DND-41 (cell line): ENCODE data around the gene GNA14.

Experiments
- ATAC-seq: fragments of 200-7000 bp; cut with Tn5 transposase; 3 replicates; pipeline ENCODE4 v1.9.1; 2021; ENCODE audit warnings: low read depth; ENCODE audit not compliant: insufficient read depth
- DNase-seq: peaks from one replicate; pipeline ENCODE4 v3.0.0-alpha.2; 2020
- H2AFZ ChIP-seq: 2 replicates; pipeline ENCODE4 v1.6.0; 2012; ENCODE audit warnings: low read depth, low read length
- H3K27ac ChIP-seq: 2 replicates; pipeline ENCODE4 v1.5.1; 2012; ENCODE audit warnings: low read length, inconsistent platforms
- H3K27me3 ChIP-seq: fragments of 200-600 bp; sonication (generic); 2 replicates; pipeline ENCODE4 v1.6.0; 2012; ENCODE audit warnings: low read length, mild to moderate bottlenecking, inconsistent platforms; ENCODE audit not compliant: insufficient read depth, poor library complexity
- H3K36me3 ChIP-seq: 2 replicates; pipeline ENCODE4 v1.5.1; 2012; ENCODE audit warnings: low read length, inconsistent platforms; ENCODE audit not compliant: insufficient read depth
- H3K4me1 ChIP-seq: 2 replicates; pipeline ENCODE4 v1.5.1; 2012; ENCODE audit warnings: mild to moderate bottlenecking, low read length; ENCODE audit not compliant: insufficient read depth
- H3K4me2 ChIP-seq: 2 replicates; pipeline ENCODE4 v1.6.0; 2012; ENCODE audit warnings: mild to moderate bottlenecking, moderate library complexity, low read length, inconsistent platforms; ENCODE audit not compliant: insufficient read depth
- H3K4me3 ChIP-seq, 2 experiments: fragments of 200-600 bp in 1 of 2; shearing (Covaris generic) in 1 of 2; 2 replicates each; pipeline ENCODE4 v1.5.1; 2012 to 2016; ENCODE audit warnings: inconsistent platforms in 2 of 2, low read length in 2 of 2, mild to moderate bottlenecking in 2 of 2, low read depth in 1 of 2, moderate library complexity in 1 of 2
- H3K79me2 ChIP-seq: 2 replicates; pipeline ENCODE4 v1.6.0; 2012; ENCODE audit warnings: low read length, inconsistent platforms; ENCODE audit not compliant: insufficient read depth
- H3K9ac ChIP-seq: 2 replicates; pipeline ENCODE4 v1.6.0; 2012; ENCODE audit warnings: low read depth, mild to moderate bottlenecking, inconsistent platforms, low read length, moderate library complexity
- H3K9me3 ChIP-seq: 2 replicates; pipeline ENCODE4 v1.5.1; 2012; ENCODE audit warnings: low read length, moderate library complexity, mild to moderate bottlenecking, inconsistent platforms; ENCODE audit not compliant: insufficient read depth, severe bottlenecking
- H4K20me1 ChIP-seq: 2 replicates; pipeline ENCODE4 v1.6.0; 2012; ENCODE audit warnings: low read length; ENCODE audit not compliant: insufficient read depth
- EZH2 ChIP-seq: IDR thresholded peaks from 3 replicates; pipeline ENCODE4 v1.6.1; 2012; ENCODE audit warnings: borderline replicate concordance, low read depth, mild to moderate bottlenecking, moderate library complexity, low read length, inconsistent platforms; ENCODE audit not compliant: severe bottlenecking
- TF ChIP-seq, protein P1 (sequence below): IDR thresholded peaks from 2 replicates; pipeline ENCODE4 v1.5.1; 2012; ENCODE audit warnings: borderline replicate concordance, low read length, moderate library complexity, mild to moderate bottlenecking; ENCODE audit not compliant: poor library complexity, severe bottlenecking; ENCODE audit errors: extremely low read depth

The GNA14 gene

DNA sequence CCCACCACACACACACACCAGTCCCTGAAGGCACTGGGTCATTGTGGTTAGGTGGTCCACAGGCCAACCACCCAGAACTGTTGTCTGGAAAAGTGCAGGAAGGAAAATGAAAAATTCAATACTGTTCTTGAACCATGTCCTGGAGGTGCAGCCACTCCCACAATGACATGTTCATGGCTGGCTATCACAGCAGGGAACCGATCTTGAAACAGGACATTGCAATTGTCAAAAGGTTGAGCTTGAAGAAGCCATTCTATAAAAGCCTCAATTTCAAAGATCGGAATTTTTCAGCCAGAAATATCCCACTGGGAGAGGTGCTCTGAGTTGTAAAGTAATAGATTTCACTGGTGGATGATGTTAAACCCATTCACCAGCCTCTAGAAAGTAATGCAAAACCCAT is 218.2 kb downstream of the GNA14 start:
- Histone ChIP-seq H3K27ac (no peak overlapping the region), H3K79me2 (no peaks in the 10 kb centered on the region), H3K9ac (no peak overlapping the region), H3K9me3 (no peaks in the 10 kb centered on the region), H3K27me3 (no peaks in the 10 kb centered on the region), H2AFZ (no peak overlapping the region), H3K4me3 (no peak overlapping the region), H3K4me1 (no peaks in the 10 kb centered on the region), H3K4me2 (no peak overlapping the region), H4K20me1 (no peaks in the 10 kb centered on the region), H3K36me3 (no peaks in the 10 kb centered on the region)
- DNase-seq: no peak
- TF ChIP-seq, protein P1, sequence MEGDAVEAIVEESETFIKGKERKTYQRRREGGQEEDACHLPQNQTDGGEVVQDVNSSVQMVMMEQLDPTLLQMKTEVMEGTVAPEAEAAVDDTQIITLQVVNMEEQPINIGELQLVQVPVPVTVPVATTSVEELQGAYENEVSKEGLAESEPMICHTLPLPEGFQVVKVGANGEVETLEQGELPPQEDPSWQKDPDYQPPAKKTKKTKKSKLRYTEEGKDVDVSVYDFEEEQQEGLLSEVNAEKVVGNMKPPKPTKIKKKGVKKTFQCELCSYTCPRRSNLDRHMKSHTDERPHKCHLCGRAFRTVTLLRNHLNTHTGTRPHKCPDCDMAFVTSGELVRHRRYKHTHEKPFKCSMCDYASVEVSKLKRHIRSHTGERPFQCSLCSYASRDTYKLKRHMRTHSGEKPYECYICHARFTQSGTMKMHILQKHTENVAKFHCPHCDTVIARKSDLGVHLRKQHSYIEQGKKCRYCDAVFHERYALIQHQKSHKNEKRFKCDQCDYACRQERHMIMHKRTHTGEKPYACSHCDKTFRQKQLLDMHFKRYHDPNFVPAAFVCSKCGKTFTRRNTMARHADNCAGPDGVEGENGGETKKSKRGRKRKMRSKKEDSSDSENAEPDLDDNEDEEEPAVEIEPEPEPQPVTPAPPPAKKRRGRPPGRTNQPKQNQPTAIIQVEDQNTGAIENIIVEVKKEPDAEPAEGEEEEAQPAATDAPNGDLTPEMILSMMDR: no peak
- no peak for TF ChIP-seq EZH2
- ATAC-seq: no peak

DNA sequence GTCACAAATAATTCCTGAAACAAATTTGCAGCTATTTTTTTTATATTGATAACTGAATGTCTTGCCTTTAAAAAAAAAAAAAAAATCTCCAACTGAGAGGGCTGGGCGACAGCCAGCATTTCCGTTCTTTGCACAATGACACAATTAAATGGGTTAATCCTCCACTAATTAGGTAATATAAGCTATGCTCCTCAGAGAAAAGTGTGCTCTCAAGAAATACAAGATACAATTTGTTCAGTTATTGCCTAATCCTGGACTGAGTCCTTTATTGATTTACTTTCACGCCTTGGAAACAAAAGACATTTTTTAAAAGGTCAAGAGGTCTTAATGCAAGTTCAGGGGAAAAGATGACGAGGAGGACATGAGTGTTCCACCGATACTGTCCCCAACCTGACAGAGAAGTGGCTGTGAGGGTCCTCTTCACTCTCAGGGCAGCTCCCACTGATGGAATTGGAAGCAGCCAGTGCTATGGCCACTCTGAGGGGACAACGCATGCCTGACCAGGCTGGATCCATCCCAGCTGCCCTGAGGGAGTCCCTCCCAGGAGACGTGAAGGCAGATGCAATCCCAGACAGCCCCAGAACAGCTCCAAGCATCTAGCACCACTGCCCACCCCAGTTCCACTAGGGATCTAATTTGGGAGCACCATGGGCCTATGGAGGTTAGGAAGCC is 220.7 kb downstream of the GNA14 start:
- Histone ChIP-seq H4K20me1 (no peaks in the 10 kb centered on the region), H3K27ac (no peak overlapping the region), H3K27me3 (no peaks in the 10 kb centered on the region), H3K36me3 (no peaks in the 10 kb centered on the region), H3K9me3 (no peaks in the 10 kb centered on the region), H3K4me1 (no peaks in the 10 kb centered on the region), H2AFZ (no peak overlapping the region), H3K4me3 (no peak overlapping the region), H3K9ac (no peak overlapping the region), H3K79me2 (no peaks in the 10 kb centered on the region), H3K4me2 (no peak overlapping the region)
- TF ChIP-seq EZH2: no peak
- TF ChIP-seq, protein P1: no peak
- DNase-seq (no peak), ATAC-seq (no peak)

DNA sequence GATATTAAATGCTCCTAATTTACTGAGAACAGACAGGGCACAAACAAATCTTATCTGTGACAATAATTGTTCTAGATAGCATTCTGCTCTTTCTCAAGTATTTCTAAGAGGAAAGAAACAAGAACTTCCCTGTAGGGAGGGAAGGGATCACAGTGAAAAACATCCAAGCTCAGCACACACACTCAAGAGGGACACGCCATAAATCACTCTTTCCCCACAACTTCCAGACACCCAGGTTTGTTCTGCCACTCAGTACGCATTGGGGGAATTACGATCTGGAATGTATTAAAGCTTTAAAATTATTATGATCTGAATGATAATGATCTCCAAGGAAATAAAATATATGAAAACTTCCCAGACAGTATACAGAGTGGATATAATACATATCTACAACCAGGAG is 221.4 kb downstream of the GNA14 start:
- no peaks in the 10 kb centered on the region for H4K20me1 ChIP-seq
- TF ChIP-seq, protein P1: no peak
- TF ChIP-seq EZH2: no peak
- no peak overlapping the region for H2AFZ ChIP-seq
- no peaks in the 10 kb centered on the region for H3K27me3 ChIP-seq
- ATAC-seq: no peak
- no peak overlapping the region for H3K4me2 ChIP-seq
- H3K4me3 ChIP-seq: no peak overlapping the region
- H3K9me3 ChIP-seq: no peaks in the 10 kb centered on the region
- no peak overlapping the region for H3K9ac ChIP-seq
- H3K79me2 ChIP-seq: no peaks in the 10 kb centered on the region
- H3K27ac ChIP-seq: no peak overlapping the region
- no peaks in the 10 kb centered on the region for H3K4me1 ChIP-seq
- no peak for DNase-seq
- no peaks in the 10 kb centered on the region for H3K36me3 ChIP-seq
